CD4-positive, CD25-positive, alpha-beta regulatory T cell (primary cell): ENCODE data around the gene STK39. TPM values are rescaled to one million over a fixed set of nuclear protein-coding genes. Genes with fewer than 3 reads are reported as not detected.

Experiments used
- ATAC-seq, 2 donors: fragments of 150-1000 bp; cut with Tn5 transposase; one replicate each; pipeline ENCODE4 v1.10.0; 2021; ENCODE audit warnings: low read depth in 2 of 2, moderate number of reproducible peaks in 2 of 2, moderate library complexity in 1 of 2
- DNase-seq, 3 donors: peaks; one replicate each; pipeline versions ENCODE4 v3.0.0 to v3.0.0-alpha.2; 2012 to 2022; ENCODE audit warnings: mixed read lengths in 1 of 3
- H3K27ac ChIP-seq: one replicate; pipeline ENCODE4 v1.7.0; 2013; ENCODE audit warnings: mild to moderate bottlenecking, low read length; ENCODE audit not compliant: insufficient read depth, poor library complexity, severe bottlenecking
- H3K27me3 ChIP-seq: one replicate; pipeline ENCODE4 v1.7.0; 2013; ENCODE audit warnings: low read length; ENCODE audit not compliant: control insufficient read depth, insufficient read depth
- H3K36me3 ChIP-seq: one replicate; pipeline ENCODE4 v1.7.0; 2013; ENCODE audit warnings: mild to moderate bottlenecking, low read length, moderate library complexity; ENCODE audit not compliant: control insufficient read depth, insufficient read depth
- H3K4me1 ChIP-seq: 2 replicates; pipeline ENCODE4 v1.7.0; 2013; ENCODE audit warnings: mild to moderate bottlenecking, low read length; ENCODE audit not compliant: insufficient read depth, control insufficient read depth, poor library complexity, severe bottlenecking
- H3K4me3 ChIP-seq: one replicate; pipeline ENCODE4 v1.7.0; 2013; ENCODE audit warnings: low read depth, mild to moderate bottlenecking, low read length, moderate library complexity
- H3K9me3 ChIP-seq, 2 experiments: 1 replicate in 1 of 2; 2 replicates in 1 of 2; pipeline ENCODE4 v1.7.0; 2013; ENCODE audit warnings: low read length in 2 of 2, mild to moderate bottlenecking in 1 of 2, moderate library complexity in 1 of 2; ENCODE audit not compliant: control insufficient read depth in 2 of 2
- H3K27ac Mint-ChIP-seq, 3 donors: one replicate each; pipeline ENCODE4 v1.8.0; 2020 to 2022; ENCODE audit warnings: mild to moderate bottlenecking in 3 of 3, mixed read lengths in 3 of 3, moderate library complexity in 2 of 3
- H3K27me3 Mint-ChIP-seq: one replicate; pipeline ENCODE4 v1.8.0; 2022; ENCODE audit warnings: mild to moderate bottlenecking, mixed read lengths
- H3K36me3 Mint-ChIP-seq: one replicate; pipeline ENCODE4 v1.8.0; 2020; ENCODE audit warnings: mixed read lengths
- H3K4me1 Mint-ChIP-seq, 4 donors: one replicate each; pipeline ENCODE4 v1.8.0; 2020 to 2022; ENCODE audit warnings: mixed read lengths in 4 of 4, mild to moderate bottlenecking in 1 of 4
- H3K4me3 Mint-ChIP-seq, 4 donors: one replicate each; pipeline ENCODE4 v1.8.0; 2020 to 2022; ENCODE audit warnings: mild to moderate bottlenecking in 4 of 4, mixed read lengths in 4 of 4, moderate library complexity in 3 of 4
- H3K9me3 Mint-ChIP-seq, 7 donors: one replicate each; pipeline ENCODE4 v1.8.0; 2020 to 2022; ENCODE audit warnings: mixed read lengths in 7 of 7, mild to moderate bottlenecking in 3 of 7, moderate library complexity in 2 of 7
- polyA plus RNA-seq, 4 donors: library from polyadenylated mRNA; unstranded; fragments of 300-500 nt; fragmentation: Illumina TruSeq; gene quantifications; one replicate each; pipeline ENCODE4 v1.2.3, GENCODE V29; 2021
- total RNA-seq: library from RNA; stranded (reverse); gene quantifications from one replicate; pipeline ENCODE4 v1.2.3, GENCODE V29; 2022

Gene STK39
- total and polyA plus RNA-seq, 5 donors from 2014 or later, result 4.4 to 27.2 (median 7.6) TPM

DNA sequence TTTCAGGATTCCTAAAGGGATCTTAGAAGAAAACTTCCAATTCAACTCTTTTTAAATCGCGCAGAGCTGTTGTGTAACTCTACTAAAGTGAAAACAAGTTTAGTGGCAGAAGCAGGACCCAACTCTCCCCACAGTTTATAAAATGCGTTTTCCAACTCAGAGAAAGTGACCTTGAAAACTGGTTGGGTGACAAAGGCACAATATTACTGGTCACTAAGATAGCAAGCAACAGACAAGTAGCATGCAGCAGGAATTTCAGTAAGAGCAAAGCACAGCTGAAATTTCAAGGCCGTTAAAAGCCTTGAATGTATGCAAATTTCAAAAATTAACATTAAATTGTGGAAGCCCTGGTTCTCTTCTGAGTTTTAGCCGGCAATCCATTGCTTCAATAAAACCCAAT is 66.9 kb downstream of the STK39 start:
- no peak overlapping the region for H3K4me3 Mint-ChIP-seq
- H3K27me3 ChIP-seq, result no peaks in the 10 kb centered on the region
- no peaks in the 10 kb centered on the region for H3K9me3 ChIP-seq
- peaks cover 18% of the 10 kb centered on the region for H3K36me3 Mint-ChIP-seq
- H3K27ac Mint-ChIP-seq, result no peak overlapping the region
- H3K27ac ChIP-seq, result no peak overlapping the region
- DNase-seq (no peak), ATAC-seq (no peak)
- peaks cover 22% of the 10 kb centered on the region for H3K36me3 ChIP-seq
- H3K4me1 Mint-ChIP-seq, result peaks cover 46 to 69% (median 55%) of the 10 kb centered on the region in 4 donors
- no peaks in the 10 kb centered on the region for H3K27me3 Mint-ChIP-seq
- H3K9me3 Mint-ChIP-seq, result no peaks in the 10 kb centered on the region
- no peak overlapping the region for H3K4me3 ChIP-seq
- H3K4me1 ChIP-seq, result peaks cover 3% of the 10 kb centered on the region

DNA sequence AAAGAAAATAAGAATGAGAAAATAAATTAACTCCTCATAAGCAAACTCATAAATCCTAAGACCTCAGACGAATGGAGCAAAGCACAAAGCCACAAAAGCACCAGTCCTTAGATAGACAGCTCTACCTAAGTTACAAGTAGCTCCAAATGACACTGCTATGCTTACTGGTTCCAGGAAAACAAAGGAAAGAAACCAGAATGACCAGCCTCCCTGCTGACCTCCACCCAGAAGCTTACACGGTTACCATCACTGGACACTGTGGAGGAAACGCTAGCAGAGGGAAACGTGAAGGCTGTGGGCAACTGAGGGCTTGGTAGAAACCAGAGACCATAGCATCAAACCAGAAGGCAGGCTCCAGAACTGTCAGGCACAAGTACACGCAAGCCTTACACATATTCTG is 67.8 kb downstream of the STK39 start:
- Mint-ChIP-seq H3K9me3 (no peaks in the 10 kb centered on the region), H3K4me1 (peaks cover 48 to 66% (median 55%) of the 10 kb centered on the region in 4 donors), H3K27me3 (no peaks in the 10 kb centered on the region), H3K4me3 (no peak overlapping the region), H3K27ac (no peak overlapping the region), H3K36me3 (peaks cover 18% of the 10 kb centered on the region)
- no peak overlapping the region for H3K27ac ChIP-seq
- peaks cover 22% of the 10 kb centered on the region for H3K36me3 ChIP-seq
- H3K9me3 ChIP-seq, result no peaks in the 10 kb centered on the region
- H3K4me3 ChIP-seq, result no peak overlapping the region
- DNase-seq (no peak), ATAC-seq (no peak)
- H3K27me3 ChIP-seq, result no peaks in the 10 kb centered on the region
- H3K4me1 ChIP-seq, result peaks cover 11% of the 10 kb centered on the region

DNA sequence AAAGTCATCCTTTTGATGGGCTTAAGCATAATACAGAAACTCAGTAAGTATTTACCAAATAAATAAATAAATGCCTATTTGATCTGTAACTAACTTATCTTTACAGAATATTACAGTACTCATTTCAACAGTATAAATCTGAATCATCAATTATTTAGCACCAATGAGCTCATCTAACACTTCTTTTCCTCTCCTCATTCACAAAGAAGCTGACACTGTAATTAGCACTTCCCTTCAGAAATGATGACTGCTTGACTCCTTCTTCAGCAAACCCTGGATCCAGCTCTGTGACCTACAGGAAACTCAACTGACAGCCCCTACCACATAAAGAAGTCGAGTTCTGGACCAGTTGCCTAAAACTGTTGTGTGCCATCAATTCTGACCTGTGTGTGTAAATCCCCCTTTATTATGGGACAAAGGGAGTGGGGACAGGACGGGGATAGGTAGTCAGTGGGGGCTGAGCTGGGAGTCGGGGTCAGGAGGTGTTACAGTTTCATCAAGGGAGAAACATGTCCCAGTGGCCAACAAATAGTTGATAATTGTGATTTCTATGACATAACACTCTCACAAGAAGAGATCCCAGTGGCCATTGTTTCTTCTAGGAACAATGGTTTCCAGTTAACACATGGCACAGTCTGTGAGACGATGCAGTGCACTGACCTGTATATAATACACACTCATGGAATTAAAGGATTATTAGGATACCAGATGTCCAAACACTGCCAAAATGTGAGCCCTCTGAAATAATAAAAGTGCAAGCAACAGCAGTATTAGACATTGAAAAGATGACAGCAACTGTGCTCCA is 68.7 kb downstream of the STK39 start:
- H3K27ac Mint-ChIP-seq, result peak overlapping the region in 1 of 3 donors; percentile 10
- no peak overlapping the region for H3K27ac ChIP-seq
- H3K9me3 ChIP-seq, result no peaks in the 10 kb centered on the region
- H3K4me1 ChIP-seq, result peaks cover 11% of the 10 kb centered on the region
- no peaks in the 10 kb centered on the region for H3K27me3 Mint-ChIP-seq
- no peak overlapping the region for H3K4me3 Mint-ChIP-seq
- H3K4me1 Mint-ChIP-seq, result peaks cover 44 to 62% (median 55%) of the 10 kb centered on the region in 4 donors
- peaks cover 18% of the 10 kb centered on the region for H3K36me3 Mint-ChIP-seq
- DNase-seq, result no peak
- H3K9me3 Mint-ChIP-seq, result no peaks in the 10 kb centered on the region
- H3K27me3 ChIP-seq, result no peaks in the 10 kb centered on the region
- H3K36me3 ChIP-seq, result peaks cover 22% of the 10 kb centered on the region
- no peak overlapping the region for H3K4me3 ChIP-seq
- no peak for ATAC-seq

DNA sequence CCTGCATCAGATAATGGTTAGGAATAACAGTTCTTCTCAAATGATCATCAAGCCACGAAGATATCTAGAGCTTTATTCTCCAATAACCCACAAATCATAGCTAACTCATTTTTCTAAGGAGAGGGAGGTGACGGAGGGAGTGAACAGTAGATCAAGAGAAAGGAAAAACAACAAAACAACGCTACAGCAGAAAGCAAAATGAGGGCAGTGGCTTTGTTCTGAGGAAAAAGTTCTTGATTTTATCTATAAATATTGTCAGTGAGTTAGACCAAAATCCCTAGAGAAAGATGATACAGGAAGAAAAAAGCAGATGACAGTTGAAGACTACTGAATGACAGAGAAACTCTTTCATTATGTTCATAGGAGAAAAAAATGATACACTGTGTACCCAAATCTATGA is 71.0 kb downstream of the STK39 start:
- Mint-ChIP-seq H3K4me1 (peaks cover 26 to 46% (median 38%) of the 10 kb centered on the region in 4 donors), H3K9me3 (no peaks in the 10 kb centered on the region), H3K4me3 (peak overlapping the region in 1 of 4 donors; percentile 34), H3K27me3 (no peaks in the 10 kb centered on the region), H3K27ac (peak overlapping the region in 1 of 3 donors; percentile 74), H3K36me3 (peaks cover 13% of the 10 kb centered on the region)
- DNase-seq (no peak), ATAC-seq (no peak)
- Histone ChIP-seq H3K9me3 (no peaks in the 10 kb centered on the region), H3K27ac (no peak overlapping the region), H3K27me3 (no peaks in the 10 kb centered on the region), H3K4me3 (no peak overlapping the region), H3K4me1 (peaks cover 8% of the 10 kb centered on the region), H3K36me3 (peaks cover 19% of the 10 kb centered on the region)

DNA sequence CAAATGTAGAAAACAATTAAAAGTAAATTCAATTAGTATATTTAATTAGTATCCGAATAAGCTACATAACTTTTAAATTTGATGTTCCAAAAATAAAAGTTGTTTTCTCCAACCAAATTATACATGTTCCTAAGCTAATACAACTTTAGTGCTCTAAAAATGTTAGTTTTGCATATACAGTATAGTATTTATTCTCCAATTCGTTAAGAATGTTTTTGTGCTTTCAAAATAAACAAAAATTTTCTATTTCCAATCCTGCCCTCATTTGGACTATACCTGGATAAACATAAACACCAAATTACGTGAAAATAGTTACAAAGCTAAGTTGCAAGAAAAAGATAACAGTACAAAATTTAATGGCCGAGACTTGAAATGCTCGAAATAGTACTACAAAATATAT is 71.9 kb downstream of the STK39 start:
- Mint-ChIP-seq H3K27ac (no peak overlapping the region), H3K9me3 (no peaks in the 10 kb centered on the region), H3K4me3 (no peak overlapping the region), H3K27me3 (no peaks in the 10 kb centered on the region), H3K4me1 (peaks cover 33 to 52% (median 39%) of the 10 kb centered on the region in 4 donors), H3K36me3 (peaks cover 11% of the 10 kb centered on the region)
- H3K27ac ChIP-seq, result no peak overlapping the region
- no peak overlapping the region for H3K4me3 ChIP-seq
- peaks cover 8% of the 10 kb centered on the region for H3K4me1 ChIP-seq
- no peaks in the 10 kb centered on the region for H3K9me3 ChIP-seq
- no peaks in the 10 kb centered on the region for H3K27me3 ChIP-seq
- DNase-seq (no peak), ATAC-seq (no peak)
- H3K36me3 ChIP-seq, result peaks cover 13% of the 10 kb centered on the region

DNA sequence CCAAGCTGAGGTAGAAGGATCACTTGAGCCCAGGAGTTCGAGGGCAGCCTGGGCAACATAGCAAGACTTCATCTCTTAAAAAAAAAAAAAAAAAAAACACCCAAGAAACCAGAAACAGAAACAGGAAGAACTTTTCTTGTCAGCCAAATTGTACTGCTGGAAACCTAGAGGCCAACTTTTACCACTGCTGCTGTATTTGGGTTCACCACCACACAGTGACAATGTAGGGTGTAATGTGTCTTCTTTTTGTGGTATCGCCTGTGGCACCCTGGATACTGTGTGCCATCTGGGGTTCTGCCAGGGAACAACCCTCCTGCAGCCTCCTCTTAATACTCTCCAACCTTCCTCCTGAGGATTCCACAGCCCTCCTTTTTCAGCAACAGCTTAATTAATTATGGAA is 72.6 kb downstream of the STK39 start:
- peak overlapping the region in 2 of 4 donors; percentile 26 to 57 for H3K4me3 Mint-ChIP-seq
- peaks cover 33 to 60% (median 44%) of the 10 kb centered on the region in 4 donors for H3K4me1 Mint-ChIP-seq
- peaks cover 9% of the 10 kb centered on the region for H3K36me3 Mint-ChIP-seq
- no peaks in the 10 kb centered on the region for H3K9me3 Mint-ChIP-seq
- H3K27me3 Mint-ChIP-seq, result no peaks in the 10 kb centered on the region
- H3K9me3 ChIP-seq, result no peaks in the 10 kb centered on the region
- peak in 1 of 2 donors; percentile 53 for ATAC-seq
- peak overlapping the region in 1 of 3 donors; percentile 52 for H3K27ac Mint-ChIP-seq
- peaks cover 11% of the 10 kb centered on the region for H3K36me3 ChIP-seq
- H3K4me1 ChIP-seq, result peaks cover 8% of the 10 kb centered on the region
- peak overlapping the region; percentile 33 for H3K4me3 ChIP-seq
- no peaks in the 10 kb centered on the region for H3K27me3 ChIP-seq
- no peak overlapping the region for H3K27ac ChIP-seq
- peak in 2 of 3 donors; percentile 18 to 62 for DNase-seq

DNA sequence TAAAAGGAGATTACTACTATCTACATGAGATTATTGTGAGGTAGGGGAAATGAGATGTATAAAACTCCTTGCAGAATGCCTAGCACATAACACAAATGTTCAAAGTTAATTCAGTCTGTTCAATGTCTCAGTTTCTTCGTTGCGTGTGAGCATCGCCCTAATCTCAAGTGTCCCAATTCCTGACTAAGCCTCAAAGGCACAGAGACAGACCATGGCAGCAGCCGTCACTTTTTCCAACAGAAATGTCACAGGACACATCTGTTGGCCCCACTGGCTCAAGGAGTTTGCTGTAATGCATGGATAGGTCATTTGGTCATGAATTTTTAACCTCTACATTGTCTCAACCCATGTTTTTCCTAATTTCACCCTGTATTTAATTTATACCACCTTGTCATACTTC is 75.3 kb downstream of the STK39 start:
- ATAC-seq (no peak), DNase-seq (no peak)
- Mint-ChIP-seq H3K27ac (no peak overlapping the region), H3K27me3 (no peaks in the 10 kb centered on the region), H3K4me1 (peaks cover 35 to 60% (median 50%) of the 10 kb centered on the region in 4 donors), H3K36me3 (peaks cover 4% of the 10 kb centered on the region), H3K9me3 (peaks cover 0 to 2% (median 0%) of the 10 kb centered on the region in 7 donors), H3K4me3 (no peak overlapping the region)
- Histone ChIP-seq H3K4me3 (no peak overlapping the region), H3K27ac (no peak overlapping the region), H3K27me3 (no peaks in the 10 kb centered on the region), H3K36me3 (peaks cover 2% of the 10 kb centered on the region), H3K9me3 (no peaks in the 10 kb centered on the region), H3K4me1 (peaks cover 8% of the 10 kb centered on the region)
